ENCODE data around the gene C16orf89.

- TF ChIP-seq CTCF (IDR thresholded peaks at IDR 0.05; ENCODE audit: insufficient read depth, low read length) (no peak), POLR2AphosphoS5 (IDR thresholded peaks at IDR 0.05; ENCODE audit: low read depth) (no peak), GABPA (IDR thresholded peaks at IDR 0.05; ENCODE audit: low read depth) (no peak)
These were observed 64.2 kb downstream of the C16orf89 start for GRCh38 chr16:5001571-5001970.
